ENCODE data around the gene TARS3. TPM values are rescaled to one million over a fixed set of nuclear protein-coding genes. Genes with fewer than 3 reads are reported as not detected.

The TARS3 gene
- total and polyA plus RNA-seq, 2 donors (not counting 1 experiment from before 2014, with no cell fraction given) = 9.7 to 27.0 TPM

DNA sequence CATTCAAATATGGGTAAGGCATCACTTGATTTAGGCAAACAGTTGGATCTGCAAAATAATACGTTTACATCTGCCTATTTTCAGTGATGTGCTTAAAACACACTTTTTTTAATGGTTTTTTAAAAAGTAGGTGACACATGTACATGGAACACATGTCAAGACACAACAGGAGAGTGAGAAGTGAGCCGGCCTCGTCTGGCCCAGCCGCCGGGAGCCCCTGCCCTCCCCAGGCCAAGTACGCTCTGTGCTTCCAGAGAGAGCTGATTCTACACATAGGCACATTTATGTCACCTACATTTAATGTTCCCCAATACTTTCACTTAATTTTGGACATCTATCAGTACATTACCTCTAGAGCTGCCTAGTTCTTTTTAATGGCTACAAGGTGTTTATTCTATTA is 75.9 kb downstream of the TARS3 start:
- no peak overlapping the region for H2AFZ ChIP-seq (ENCODE audit: insufficient read depth, low read depth, low read length, poor library complexity, severe bottlenecking)
- 100% methylated on average over 4 of the region's 6 CpGs for WGBS (ENCODE audit: insufficient coverage)
- H3K79me2 ChIP-seq (ENCODE audit: control insufficient read depth, insufficient read depth, low read length) = peaks cover 60% of the 10 kb centered on the region
- no peak overlapping the region for H3K4me3 ChIP-seq (ENCODE audit: control extremely low read depth in 1 of 5, extremely low read depth in 1 of 5, insufficient read depth in 1 of 5, low read depth in 2 of 5, low read length in 4 of 5)
- no peaks in the 10 kb centered on the region for H3K27me3 Mint-ChIP-seq
- H3K9me3 Mint-ChIP-seq (ENCODE audit: insufficient read depth) = no peaks in the 10 kb centered on the region
- no peak overlapping the region for H3K4me3 Mint-ChIP-seq
- peaks cover 21 to 23% of the 10 kb centered on the region in 2 donors for H3K4me1 ChIP-seq (ENCODE audit: control insufficient read depth in 2 of 2, insufficient read depth in 2 of 2, low read length in 2 of 2)
- no peaks in the 10 kb centered on the region for H3K9me3 ChIP-seq (ENCODE audit: control extremely low read depth in 1 of 3, control insufficient read depth in 2 of 3, insufficient read depth in 1 of 3, low read length in 2 of 3)
- TF ChIP-seq, protein P1, sequence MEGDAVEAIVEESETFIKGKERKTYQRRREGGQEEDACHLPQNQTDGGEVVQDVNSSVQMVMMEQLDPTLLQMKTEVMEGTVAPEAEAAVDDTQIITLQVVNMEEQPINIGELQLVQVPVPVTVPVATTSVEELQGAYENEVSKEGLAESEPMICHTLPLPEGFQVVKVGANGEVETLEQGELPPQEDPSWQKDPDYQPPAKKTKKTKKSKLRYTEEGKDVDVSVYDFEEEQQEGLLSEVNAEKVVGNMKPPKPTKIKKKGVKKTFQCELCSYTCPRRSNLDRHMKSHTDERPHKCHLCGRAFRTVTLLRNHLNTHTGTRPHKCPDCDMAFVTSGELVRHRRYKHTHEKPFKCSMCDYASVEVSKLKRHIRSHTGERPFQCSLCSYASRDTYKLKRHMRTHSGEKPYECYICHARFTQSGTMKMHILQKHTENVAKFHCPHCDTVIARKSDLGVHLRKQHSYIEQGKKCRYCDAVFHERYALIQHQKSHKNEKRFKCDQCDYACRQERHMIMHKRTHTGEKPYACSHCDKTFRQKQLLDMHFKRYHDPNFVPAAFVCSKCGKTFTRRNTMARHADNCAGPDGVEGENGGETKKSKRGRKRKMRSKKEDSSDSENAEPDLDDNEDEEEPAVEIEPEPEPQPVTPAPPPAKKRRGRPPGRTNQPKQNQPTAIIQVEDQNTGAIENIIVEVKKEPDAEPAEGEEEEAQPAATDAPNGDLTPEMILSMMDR (IDR thresholded peaks at IDR 0.05) = no peak
- no peak for TF ChIP-seq EZH2 (IDR thresholded peaks at IDR 0.05; ENCODE audit: borderline replicate concordance, insufficient read depth, low read depth, low read length, poor library complexity, severe bottlenecking)
- H4K20me1 ChIP-seq (ENCODE audit: control insufficient read depth, insufficient read depth, low read length, poor library complexity, severe bottlenecking) = peaks cover 20% of the 10 kb centered on the region
- no peak overlapping the region for H3K9ac ChIP-seq (ENCODE audit: low read length)
- H3K36me3 ChIP-seq (replicated peaks in 1 of 2; ENCODE audit: control extremely low read depth in 1 of 2, control insufficient read depth in 1 of 2, extremely low read depth in 1 of 2, insufficient read depth in 2 of 2, low read length in 1 of 2) = peaks cover 0 to 66% of the 10 kb centered on the region in 2 experiments
- ATAC-seq (ENCODE audit: low read depth) (no peak), DNase-seq (no peak)
- intact Hi-C loops (cut with micrococcal nuclease) = no loop called here
- H3K27me3 ChIP-seq (replicated peaks in 1 of 4; ENCODE audit: control extremely low read depth in 1 of 4, control insufficient read depth in 3 of 4, insufficient read depth in 4 of 4, low read length in 3 of 4) = no peaks in the 10 kb centered on the region
- H3K27ac Mint-ChIP-seq = no peak overlapping the region
- H3K4me1 Mint-ChIP-seq = peaks cover 28% of the 10 kb centered on the region
- no peak overlapping the region for H3K27ac ChIP-seq (ENCODE audit: low read length in 2 of 2)
- POLR2A ChIA-PET = no interaction called here
- H3K4me2 ChIP-seq (replicated peaks; ENCODE audit: low read depth, low read length, poor library complexity, severe bottlenecking) = no peak overlapping the region
- CTCF ChIA-PET = interaction anchor here (2.1 kb wide), 1 partner anchor 359 kb away, joined by 7 read pairs; no protein-coding TSS in a partner anchor

GRCh38 chr15:101647251-101647650 is 77.0 kb downstream of the TARS3 start:
- Histone ChIP-seq H3K36me3 (replicated peaks in 1 of 2; ENCODE audit: control extremely low read depth in 1 of 2, control insufficient read depth in 1 of 2, extremely low read depth in 1 of 2, insufficient read depth in 2 of 2, low read length in 1 of 2) (peaks cover 0 to 71% of the 10 kb centered on the region in 2 experiments), H4K20me1 (ENCODE audit: control insufficient read depth, insufficient read depth, low read length, poor library complexity, severe bottlenecking) (peaks cover 20% of the 10 kb centered on the region), H3K79me2 (ENCODE audit: control insufficient read depth, insufficient read depth, low read length) (peaks cover 50% of the 10 kb centered on the region), H2AFZ (ENCODE audit: insufficient read depth, low read depth, low read length, poor library complexity, severe bottlenecking) (no peak overlapping the region), H3K4me1 (ENCODE audit: control insufficient read depth in 2 of 2, insufficient read depth in 2 of 2, low read length in 2 of 2) (peaks cover 18 to 19% of the 10 kb centered on the region in 2 donors), H3K4me2 (replicated peaks; ENCODE audit: low read depth, low read length, poor library complexity, severe bottlenecking) (no peak overlapping the region), H3K27me3 (replicated peaks in 1 of 4; ENCODE audit: control extremely low read depth in 1 of 4, control insufficient read depth in 3 of 4, insufficient read depth in 4 of 4, low read length in 3 of 4) (no peaks in the 10 kb centered on the region), H3K9me3 (ENCODE audit: control extremely low read depth in 1 of 3, control insufficient read depth in 2 of 3, insufficient read depth in 1 of 3, low read length in 2 of 3) (no peaks in the 10 kb centered on the region), H3K9ac (ENCODE audit: low read length) (no peak overlapping the region), H3K4me3 (ENCODE audit: control extremely low read depth in 1 of 5, extremely low read depth in 1 of 5, insufficient read depth in 1 of 5, low read depth in 2 of 5, low read length in 4 of 5) (no peak overlapping the region), H3K27ac (ENCODE audit: low read length in 2 of 2) (no peak overlapping the region)
- no peak overlapping the region for H3K4me3 Mint-ChIP-seq
- intact Hi-C loops (cut with micrococcal nuclease) = no loop called here
- DNase-seq = no peak
- no peak overlapping the region for H3K27ac Mint-ChIP-seq
- WGBS (ENCODE audit: insufficient coverage) = no CpG with 5 or more reads among the region's 3 CpGs
- no peaks in the 10 kb centered on the region for H3K27me3 Mint-ChIP-seq
- no peak for ATAC-seq (ENCODE audit: low read depth)
- no peaks in the 10 kb centered on the region for H3K9me3 Mint-ChIP-seq (ENCODE audit: insufficient read depth)
- peaks cover 27% of the 10 kb centered on the region for H3K4me1 Mint-ChIP-seq
- CTCF ChIA-PET = interaction anchor here (1.5 kb wide), 1 partner anchor 358 kb away, joined by 3 read pairs; no protein-coding TSS in a partner anchor
- TF ChIP-seq EZH2 (IDR thresholded peaks at IDR 0.05; ENCODE audit: borderline replicate concordance, insufficient read depth, low read depth, low read length, poor library complexity, severe bottlenecking) = no peak
- TF ChIP-seq, protein P1 (IDR thresholded peaks at IDR 0.05) = no peak
- POLR2A ChIA-PET = no interaction called here
